Testis (tissue), 2 donors: ENCODE data around the gene EP400.

Experiments used
- POLR2A ChIP-seq: fragments of 450-650 bp; IDR thresholded peaks from one replicate; pipeline ENCODE4 v1.6.1; 2017; ENCODE audit warnings: antibody characterized with exemption, mild to moderate bottlenecking, moderate library complexity
- TF ChIP-seq, protein P1 (sequence below), 3 experiments: fragments of 450-650 bp in 2 of 3; fragments of 200-600 bp in 1 of 3; sonication (generic) in 1 of 3; IDR thresholded peaks; one replicate each; pipeline ENCODE4 v1.5.1; 2016 to 2019; ENCODE audit warnings: antibody characterized with exemption in 3 of 3, mild to moderate bottlenecking in 2 of 3, moderate library complexity in 1 of 3

DNA sequence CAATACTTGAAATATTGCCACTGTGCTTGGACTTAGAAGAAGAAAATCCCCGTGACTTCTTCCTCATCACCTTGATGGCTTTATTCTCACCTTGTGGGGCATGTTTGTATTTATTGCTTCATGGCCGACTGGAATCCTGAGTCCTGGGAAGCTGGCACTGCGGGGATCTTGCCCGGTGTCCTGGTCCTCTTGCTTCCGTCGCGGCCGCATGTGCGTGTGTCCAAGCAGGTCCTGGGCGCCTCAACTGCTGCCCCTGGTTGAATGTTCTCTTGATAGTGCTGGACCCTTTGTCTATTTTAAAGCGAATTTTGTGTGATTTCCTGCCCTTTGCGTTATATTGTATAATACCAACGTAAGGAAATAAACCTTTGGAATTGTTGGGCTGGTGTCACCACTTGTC lies 27.0 kb upstream of the EP400 start:
- no peak for TF ChIP-seq POLR2A
- TF ChIP-seq, protein P1, sequence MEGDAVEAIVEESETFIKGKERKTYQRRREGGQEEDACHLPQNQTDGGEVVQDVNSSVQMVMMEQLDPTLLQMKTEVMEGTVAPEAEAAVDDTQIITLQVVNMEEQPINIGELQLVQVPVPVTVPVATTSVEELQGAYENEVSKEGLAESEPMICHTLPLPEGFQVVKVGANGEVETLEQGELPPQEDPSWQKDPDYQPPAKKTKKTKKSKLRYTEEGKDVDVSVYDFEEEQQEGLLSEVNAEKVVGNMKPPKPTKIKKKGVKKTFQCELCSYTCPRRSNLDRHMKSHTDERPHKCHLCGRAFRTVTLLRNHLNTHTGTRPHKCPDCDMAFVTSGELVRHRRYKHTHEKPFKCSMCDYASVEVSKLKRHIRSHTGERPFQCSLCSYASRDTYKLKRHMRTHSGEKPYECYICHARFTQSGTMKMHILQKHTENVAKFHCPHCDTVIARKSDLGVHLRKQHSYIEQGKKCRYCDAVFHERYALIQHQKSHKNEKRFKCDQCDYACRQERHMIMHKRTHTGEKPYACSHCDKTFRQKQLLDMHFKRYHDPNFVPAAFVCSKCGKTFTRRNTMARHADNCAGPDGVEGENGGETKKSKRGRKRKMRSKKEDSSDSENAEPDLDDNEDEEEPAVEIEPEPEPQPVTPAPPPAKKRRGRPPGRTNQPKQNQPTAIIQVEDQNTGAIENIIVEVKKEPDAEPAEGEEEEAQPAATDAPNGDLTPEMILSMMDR (IDR thresholded peaks at IDR 0.05) = no peak
